Astrocyte (in vitro differentiated cells and primary cell): ENCODE results near the gene AP3S2. TPM values are rescaled to one million over a fixed set of nuclear protein-coding genes. Genes with fewer than 3 reads are reported as not detected.

Experiments
- DNase-seq: peaks from one replicate; pipeline ENCODE4 v3.0.0-alpha.2; 2010; ENCODE audit warnings: low read depth
- FAIRE-seq: peaks from 2 replicates; lab custom pipeline; 2011; peaks lifted over from hg19 to GRCh38; lab: Jason Lieb, UNC
- H2AFZ ChIP-seq: 2 replicates; pipeline ENCODE4 v1.6.0; 2012; ENCODE audit warnings: low read depth, low read length, inconsistent platforms
- H3K27ac ChIP-seq: 2 replicates; pipeline ENCODE4 v1.5.1; 2011; ENCODE audit warnings: low read depth, low read length, inconsistent platforms
- H3K27me3 ChIP-seq: 2 replicates; pipeline ENCODE4 v1.6.0; 2011; ENCODE audit warnings: low read length, inconsistent platforms; ENCODE audit not compliant: insufficient read depth
- H3K36me3 ChIP-seq: 2 replicates; pipeline ENCODE4 v1.5.1; 2011; ENCODE audit warnings: low read length, inconsistent platforms; ENCODE audit not compliant: insufficient read depth
- H3K4me1 ChIP-seq: 2 replicates; pipeline ENCODE4 v1.5.1; 2011; ENCODE audit warnings: low read length, inconsistent platforms; ENCODE audit not compliant: insufficient read depth
- H3K4me2 ChIP-seq: 2 replicates; pipeline ENCODE4 v1.6.0; 2012; ENCODE audit warnings: low read length, inconsistent platforms
- H3K4me3 ChIP-seq: 2 replicates; pipeline ENCODE4 v1.5.1; 2011; ENCODE audit warnings: low read depth, mild to moderate bottlenecking, low read length, inconsistent platforms; ENCODE audit not compliant: insufficient read depth
- H3K79me2 ChIP-seq: 2 replicates; pipeline ENCODE4 v1.6.0; 2012; ENCODE audit warnings: mild to moderate bottlenecking, low read length, inconsistent platforms; ENCODE audit not compliant: insufficient read depth
- H3K9ac ChIP-seq: 2 replicates; pipeline ENCODE4 v1.6.0; 2012; ENCODE audit warnings: mild to moderate bottlenecking, low read length, inconsistent platforms
- H3K9me3 ChIP-seq: 2 replicates; pipeline ENCODE4 v1.5.1; 2012; ENCODE audit warnings: low read depth, mild to moderate bottlenecking, low read length, inconsistent platforms; ENCODE audit not compliant: insufficient read depth
- H4K20me1 ChIP-seq: 2 replicates; pipeline ENCODE4 v1.6.0; 2012; ENCODE audit warnings: low read length, inconsistent platforms; ENCODE audit not compliant: insufficient read depth
- H3K27ac Mint-ChIP-seq: one replicate; pipeline ENCODE4 v1.8.0; 2021; ENCODE audit warnings: mild to moderate bottlenecking, mixed read lengths; ENCODE audit not compliant: unreplicated experiment
- H3K27me3 Mint-ChIP-seq: one replicate; pipeline ENCODE4 v1.8.0; 2021; ENCODE audit warnings: low read depth, mixed read lengths; ENCODE audit not compliant: unreplicated experiment
- H3K36me3 Mint-ChIP-seq: one replicate; pipeline ENCODE4 v1.8.0; 2021; ENCODE audit warnings: low read depth, mixed read lengths; ENCODE audit not compliant: unreplicated experiment
- H3K4me1 Mint-ChIP-seq: one replicate; pipeline ENCODE4 v1.8.0; 2021; ENCODE audit warnings: low read depth, mixed read lengths; ENCODE audit not compliant: unreplicated experiment
- H3K4me3 Mint-ChIP-seq: one replicate; pipeline ENCODE4 v1.8.0; 2021; ENCODE audit warnings: mild to moderate bottlenecking, moderate library complexity, mixed read lengths; ENCODE audit not compliant: unreplicated experiment
- H3K9me3 Mint-ChIP-seq: one replicate; pipeline ENCODE4 v1.8.0; 2021; ENCODE audit warnings: mild to moderate bottlenecking, mixed read lengths; ENCODE audit not compliant: unreplicated experiment
- EZH2 ChIP-seq: IDR thresholded peaks from 2 replicates; pipeline ENCODE4 v1.6.1; 2012; ENCODE audit warnings: mild to moderate bottlenecking, low read length, inconsistent platforms; ENCODE audit not compliant: insufficient read depth
- total RNA-seq: library from RNA; stranded (reverse); gene quantifications from 2 replicates; pipeline ENCODE4 v1.2.1, GENCODE V29; 2021
- TF ChIP-seq, protein P1 (sequence below): IDR thresholded peaks from 2 replicates; pipeline ENCODE4 v1.5.1; 2011; ENCODE audit warnings: low read depth, mild to moderate bottlenecking, inconsistent platforms, low read length, moderate library complexity; ENCODE audit not compliant: insufficient read depth

Gene AP3S2
- total RNA-seq, 1 donor from 2014 or later, result 41.2 TPM

- H3K4me2 ChIP-seq, result no peak overlapping the region
- H2AFZ ChIP-seq, result no peak overlapping the region
- H3K9ac ChIP-seq, result no peak overlapping the region
- H3K36me3 Mint-ChIP-seq, result no peaks in the 10 kb centered on the region
- peaks cover 28% of the 10 kb centered on the region for H3K36me3 ChIP-seq
- H3K79me2 ChIP-seq, result no peaks in the 10 kb centered on the region
- no peak overlapping the region for H3K4me3 Mint-ChIP-seq
- H3K27me3 ChIP-seq, result no peaks in the 10 kb centered on the region
- no peak overlapping the region for H3K27ac Mint-ChIP-seq
- H3K4me1 ChIP-seq, result no peaks in the 10 kb centered on the region
- H3K4me3 ChIP-seq, result no peak overlapping the region
- no peaks in the 10 kb centered on the region for H3K27me3 Mint-ChIP-seq
- H3K27ac ChIP-seq, result no peak overlapping the region
- FAIRE-seq (no peak), DNase-seq (no peak)
- TF ChIP-seq, protein P1, sequence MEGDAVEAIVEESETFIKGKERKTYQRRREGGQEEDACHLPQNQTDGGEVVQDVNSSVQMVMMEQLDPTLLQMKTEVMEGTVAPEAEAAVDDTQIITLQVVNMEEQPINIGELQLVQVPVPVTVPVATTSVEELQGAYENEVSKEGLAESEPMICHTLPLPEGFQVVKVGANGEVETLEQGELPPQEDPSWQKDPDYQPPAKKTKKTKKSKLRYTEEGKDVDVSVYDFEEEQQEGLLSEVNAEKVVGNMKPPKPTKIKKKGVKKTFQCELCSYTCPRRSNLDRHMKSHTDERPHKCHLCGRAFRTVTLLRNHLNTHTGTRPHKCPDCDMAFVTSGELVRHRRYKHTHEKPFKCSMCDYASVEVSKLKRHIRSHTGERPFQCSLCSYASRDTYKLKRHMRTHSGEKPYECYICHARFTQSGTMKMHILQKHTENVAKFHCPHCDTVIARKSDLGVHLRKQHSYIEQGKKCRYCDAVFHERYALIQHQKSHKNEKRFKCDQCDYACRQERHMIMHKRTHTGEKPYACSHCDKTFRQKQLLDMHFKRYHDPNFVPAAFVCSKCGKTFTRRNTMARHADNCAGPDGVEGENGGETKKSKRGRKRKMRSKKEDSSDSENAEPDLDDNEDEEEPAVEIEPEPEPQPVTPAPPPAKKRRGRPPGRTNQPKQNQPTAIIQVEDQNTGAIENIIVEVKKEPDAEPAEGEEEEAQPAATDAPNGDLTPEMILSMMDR, result no peak
- no peak for TF ChIP-seq EZH2
- H3K4me1 Mint-ChIP-seq, result no peaks in the 10 kb centered on the region
- no peaks in the 10 kb centered on the region for H3K9me3 ChIP-seq
- peaks cover 8% of the 10 kb centered on the region for H4K20me1 ChIP-seq
- no peaks in the 10 kb centered on the region for H3K9me3 Mint-ChIP-seq
Observed at GRCh38 chr15:89880727-89881126, 13.1 kb downstream of the AP3S2 start.

DNA sequence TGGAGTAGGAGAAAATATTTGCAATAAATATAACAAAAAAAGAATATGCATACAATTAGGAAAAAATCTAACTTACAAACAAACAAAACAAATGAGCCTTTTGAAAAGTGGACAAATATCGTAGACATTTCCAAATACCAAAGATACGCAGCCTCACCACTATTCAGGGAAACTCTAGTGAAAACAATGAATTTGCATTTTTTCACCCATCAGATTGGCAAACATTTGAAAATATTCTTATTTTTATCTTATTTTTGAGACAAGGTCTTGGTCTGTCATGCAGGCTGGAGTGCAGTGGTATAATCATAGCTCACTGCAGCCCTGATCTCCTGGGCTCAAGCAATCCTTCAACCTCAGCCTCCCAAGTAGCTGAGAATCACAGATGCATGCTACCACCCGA, 15.5 kb downstream of the AP3S2 start:
- no peak overlapping the region for H3K27ac ChIP-seq
- peaks cover 18% of the 10 kb centered on the region for H3K36me3 ChIP-seq
- Mint-ChIP-seq H3K4me1 (no peaks in the 10 kb centered on the region), H3K9me3 (no peaks in the 10 kb centered on the region), H3K27me3 (no peaks in the 10 kb centered on the region), H3K4me3 (no peak overlapping the region), H3K36me3 (no peaks in the 10 kb centered on the region), H3K27ac (no peak overlapping the region)
- H3K9ac ChIP-seq, result no peak overlapping the region
- no peak overlapping the region for H2AFZ ChIP-seq
- H3K27me3 ChIP-seq, result no peaks in the 10 kb centered on the region
- H3K4me1 ChIP-seq, result no peaks in the 10 kb centered on the region
- DNase-seq (no peak), FAIRE-seq (no peak)
- peaks cover 5% of the 10 kb centered on the region for H4K20me1 ChIP-seq
- no peaks in the 10 kb centered on the region for H3K9me3 ChIP-seq
- H3K79me2 ChIP-seq, result no peaks in the 10 kb centered on the region
- H3K4me3 ChIP-seq, result no peak overlapping the region
- TF ChIP-seq EZH2, result no peak
- TF ChIP-seq, protein P1, result no peak
- no peak overlapping the region for H3K4me2 ChIP-seq

DNA sequence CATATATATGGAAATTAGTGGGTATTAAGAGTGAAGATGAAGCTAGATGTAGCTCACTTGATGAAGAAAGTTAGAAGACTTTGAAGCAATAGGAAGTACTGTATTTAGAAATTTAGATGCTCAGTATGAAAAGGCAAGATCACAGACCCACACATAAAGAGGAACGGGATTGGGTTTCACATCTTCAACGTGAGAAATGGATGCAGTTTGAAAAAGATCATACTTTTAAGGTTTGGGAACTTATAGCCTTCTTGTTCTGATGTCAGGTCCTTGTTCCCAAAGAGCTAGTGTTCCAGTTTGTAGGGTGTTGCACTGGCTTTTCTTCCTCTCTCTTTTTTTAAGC, 16.7 kb downstream of the AP3S2 start:
- Mint-ChIP-seq H3K27me3 (no peaks in the 10 kb centered on the region), H3K9me3 (no peaks in the 10 kb centered on the region), H3K27ac (no peak overlapping the region), H3K36me3 (no peaks in the 10 kb centered on the region), H3K4me3 (no peak overlapping the region), H3K4me1 (no peaks in the 10 kb centered on the region)
- no peak for DNase-seq
- Histone ChIP-seq H4K20me1 (peaks cover 5% of the 10 kb centered on the region), H3K27ac (no peak overlapping the region), H3K4me1 (no peaks in the 10 kb centered on the region), H3K4me2 (no peak overlapping the region), H3K9me3 (no peaks in the 10 kb centered on the region), H2AFZ (no peak overlapping the region), H3K9ac (no peak overlapping the region), H3K79me2 (no peaks in the 10 kb centered on the region), H3K4me3 (no peak overlapping the region), H3K36me3 (peaks cover 15% of the 10 kb centered on the region), H3K27me3 (no peaks in the 10 kb centered on the region)
- no peak for FAIRE-seq
- no peak for TF ChIP-seq EZH2
- TF ChIP-seq, protein P1, result no peak
